ENCODE results near the gene ABR. TPM values are rescaled to one million over a fixed set of nuclear protein-coding genes. Genes with fewer than 3 reads are reported as not detected.

Gene ABR
- polyA plus RNA-seq, 1 donor from 2014 or later: 34.5 TPM

DNA sequence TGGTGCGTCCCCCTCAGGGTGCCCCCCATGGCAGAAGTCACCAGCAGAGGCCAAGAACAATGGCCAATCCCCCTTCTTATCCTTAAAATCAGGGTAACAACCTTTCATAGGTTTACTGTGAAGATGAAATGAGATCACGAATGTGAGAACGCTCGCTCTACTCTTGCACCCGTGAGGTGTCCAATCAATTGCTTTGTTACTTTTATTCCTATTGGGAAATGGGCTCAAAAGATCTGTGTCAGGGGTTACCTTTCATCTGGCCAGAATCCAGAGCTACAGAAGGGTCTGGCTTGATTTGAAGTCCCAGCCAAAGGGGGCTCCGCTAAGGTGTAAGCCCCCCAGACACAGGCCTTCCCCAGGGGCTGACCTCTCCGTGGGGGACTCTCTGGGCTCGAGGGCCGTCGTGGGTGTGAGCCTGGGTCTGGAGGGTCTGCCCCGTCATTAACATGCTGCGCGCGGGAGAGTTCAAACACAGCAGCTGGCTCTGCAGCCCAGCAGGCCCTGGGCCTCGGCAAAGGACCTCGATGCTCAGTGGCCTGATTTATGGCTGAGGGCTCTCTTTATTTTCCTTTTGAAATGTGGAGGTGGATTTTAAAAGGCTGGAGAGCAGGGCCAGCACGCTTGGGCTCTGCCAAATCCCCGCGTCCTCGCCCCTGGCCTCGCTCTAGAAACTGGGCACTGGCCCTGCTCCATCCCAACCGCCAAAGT is 10.4 kb downstream of the ABR start:
- H3K27ac ChIP-seq (ENCODE audit: low read length): no peak overlapping the region

DNA sequence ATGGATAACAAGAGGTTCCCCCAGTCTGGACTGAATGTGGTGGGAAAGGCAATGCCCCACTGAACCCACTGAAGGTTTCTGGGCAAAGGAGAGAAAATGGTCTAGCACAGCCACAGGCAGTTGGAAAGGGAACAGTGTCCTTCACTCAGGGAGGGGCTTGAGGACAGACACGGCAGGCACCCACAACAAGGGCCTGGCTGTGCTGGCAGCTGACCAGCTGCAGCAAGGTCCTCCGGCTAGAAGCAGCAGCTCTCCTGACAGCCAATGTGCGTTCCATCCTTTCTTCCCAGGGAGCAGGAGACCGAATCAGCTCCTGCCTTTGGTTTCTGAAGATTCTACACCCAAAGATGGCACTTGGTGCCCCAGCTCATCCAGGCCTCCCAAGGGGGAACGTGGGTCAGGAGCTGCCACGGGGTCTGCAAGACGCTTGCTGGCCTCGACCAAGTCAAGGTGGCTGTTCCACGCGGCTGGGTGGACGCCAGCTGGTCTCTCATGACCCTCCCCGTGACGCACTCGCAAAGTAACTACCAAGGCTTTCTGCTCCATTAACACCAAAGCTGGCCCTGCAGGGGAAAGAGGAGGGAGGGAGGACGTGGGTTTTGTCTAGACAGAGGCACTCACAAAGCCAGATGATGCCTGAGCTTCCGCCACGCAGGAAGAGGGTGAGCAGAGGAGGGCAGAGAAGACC is 11.1 kb downstream of the ABR start:
- Histone ChIP-seq H4K20me1 (ENCODE audit: insufficient read depth) (no peaks in the 10 kb centered on the region), H3K9me3 (ENCODE audit: low read length) (no peaks in the 10 kb centered on the region), H3K9me2 (ENCODE audit: insufficient read depth, low read length) (no peaks in the 10 kb centered on the region), H3K4me2 (ENCODE audit: low read length) (no peak overlapping the region), H3F3A (ENCODE audit: insufficient read depth, low read length, poor library complexity, severe bottlenecking) (no peaks in the 10 kb centered on the region), H2AFZ (ENCODE audit: low read depth, low read length) (no peak overlapping the region), H3K36me3 (ENCODE audit: insufficient read depth, low read length) (no peaks in the 10 kb centered on the region), H3K9ac (ENCODE audit: low read length) (no peak overlapping the region), H3K27ac (ENCODE audit: low read length) (no peak overlapping the region), H3K4me3 (ENCODE audit: low read length) (no peak overlapping the region), H3K79me2 (replicated peaks; ENCODE audit: insufficient read depth, low read length) (no peaks in the 10 kb centered on the region), H3K27me3 (ENCODE audit: insufficient read depth, low read depth, low read length) (no peaks in the 10 kb centered on the region)
- TF ChIP-seq, protein P1, sequence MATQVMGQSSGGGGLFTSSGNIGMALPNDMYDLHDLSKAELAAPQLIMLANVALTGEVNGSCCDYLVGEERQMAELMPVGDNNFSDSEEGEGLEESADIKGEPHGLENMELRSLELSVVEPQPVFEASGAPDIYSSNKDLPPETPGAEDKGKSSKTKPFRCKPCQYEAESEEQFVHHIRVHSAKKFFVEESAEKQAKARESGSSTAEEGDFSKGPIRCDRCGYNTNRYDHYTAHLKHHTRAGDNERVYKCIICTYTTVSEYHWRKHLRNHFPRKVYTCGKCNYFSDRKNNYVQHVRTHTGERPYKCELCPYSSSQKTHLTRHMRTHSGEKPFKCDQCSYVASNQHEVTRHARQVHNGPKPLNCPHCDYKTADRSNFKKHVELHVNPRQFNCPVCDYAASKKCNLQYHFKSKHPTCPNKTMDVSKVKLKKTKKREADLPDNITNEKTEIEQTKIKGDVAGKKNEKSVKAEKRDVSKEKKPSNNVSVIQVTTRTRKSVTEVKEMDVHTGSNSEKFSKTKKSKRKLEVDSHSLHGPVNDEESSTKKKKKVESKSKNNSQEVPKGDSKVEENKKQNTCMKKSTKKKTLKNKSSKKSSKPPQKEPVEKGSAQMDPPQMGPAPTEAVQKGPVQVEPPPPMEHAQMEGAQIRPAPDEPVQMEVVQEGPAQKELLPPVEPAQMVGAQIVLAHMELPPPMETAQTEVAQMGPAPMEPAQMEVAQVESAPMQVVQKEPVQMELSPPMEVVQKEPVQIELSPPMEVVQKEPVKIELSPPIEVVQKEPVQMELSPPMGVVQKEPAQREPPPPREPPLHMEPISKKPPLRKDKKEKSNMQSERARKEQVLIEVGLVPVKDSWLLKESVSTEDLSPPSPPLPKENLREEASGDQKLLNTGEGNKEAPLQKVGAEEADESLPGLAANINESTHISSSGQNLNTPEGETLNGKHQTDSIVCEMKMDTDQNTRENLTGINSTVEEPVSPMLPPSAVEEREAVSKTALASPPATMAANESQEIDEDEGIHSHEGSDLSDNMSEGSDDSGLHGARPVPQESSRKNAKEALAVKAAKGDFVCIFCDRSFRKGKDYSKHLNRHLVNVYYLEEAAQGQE (IDR thresholded peaks at IDR 0.05; ENCODE audit: borderline replicate concordance): no peak
- TF ChIP-seq, protein P2, sequence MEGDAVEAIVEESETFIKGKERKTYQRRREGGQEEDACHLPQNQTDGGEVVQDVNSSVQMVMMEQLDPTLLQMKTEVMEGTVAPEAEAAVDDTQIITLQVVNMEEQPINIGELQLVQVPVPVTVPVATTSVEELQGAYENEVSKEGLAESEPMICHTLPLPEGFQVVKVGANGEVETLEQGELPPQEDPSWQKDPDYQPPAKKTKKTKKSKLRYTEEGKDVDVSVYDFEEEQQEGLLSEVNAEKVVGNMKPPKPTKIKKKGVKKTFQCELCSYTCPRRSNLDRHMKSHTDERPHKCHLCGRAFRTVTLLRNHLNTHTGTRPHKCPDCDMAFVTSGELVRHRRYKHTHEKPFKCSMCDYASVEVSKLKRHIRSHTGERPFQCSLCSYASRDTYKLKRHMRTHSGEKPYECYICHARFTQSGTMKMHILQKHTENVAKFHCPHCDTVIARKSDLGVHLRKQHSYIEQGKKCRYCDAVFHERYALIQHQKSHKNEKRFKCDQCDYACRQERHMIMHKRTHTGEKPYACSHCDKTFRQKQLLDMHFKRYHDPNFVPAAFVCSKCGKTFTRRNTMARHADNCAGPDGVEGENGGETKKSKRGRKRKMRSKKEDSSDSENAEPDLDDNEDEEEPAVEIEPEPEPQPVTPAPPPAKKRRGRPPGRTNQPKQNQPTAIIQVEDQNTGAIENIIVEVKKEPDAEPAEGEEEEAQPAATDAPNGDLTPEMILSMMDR (IDR thresholded peaks at IDR 0.05; ENCODE audit: poor library complexity, severe bottlenecking): no peak
- no peak for TF ChIP-seq RAD21 (conservative IDR thresholded peaks at IDR 0.05)
- no peak for TF ChIP-seq SMC3 (conservative IDR thresholded peaks at IDR 0.05; ENCODE audit: poor library complexity)

More for the DNA sequence above, 10.4 kb downstream of the ABR start:
- Histone ChIP-seq H3F3A (ENCODE audit: insufficient read depth, low read length, poor library complexity, severe bottlenecking) (no peaks in the 10 kb centered on the region), H3K27me3 (ENCODE audit: insufficient read depth, low read depth, low read length) (no peaks in the 10 kb centered on the region), H3K4me2 (ENCODE audit: low read length) (no peak overlapping the region), H4K20me1 (ENCODE audit: insufficient read depth) (no peaks in the 10 kb centered on the region), H3K79me2 (replicated peaks; ENCODE audit: insufficient read depth, low read length) (no peaks in the 10 kb centered on the region), H3K9ac (ENCODE audit: low read length) (no peak overlapping the region), H2AFZ (ENCODE audit: low read depth, low read length) (no peak overlapping the region), H3K4me3 (ENCODE audit: low read length) (no peak overlapping the region), H3K9me3 (ENCODE audit: low read length) (no peaks in the 10 kb centered on the region), H3K36me3 (ENCODE audit: insufficient read depth, low read length) (no peaks in the 10 kb centered on the region), H3K9me2 (ENCODE audit: insufficient read depth, low read length) (no peaks in the 10 kb centered on the region)
- TF ChIP-seq SMC3 (conservative IDR thresholded peaks at IDR 0.05; ENCODE audit: poor library complexity) (no peak), POLR2AphosphoS5 (IDR thresholded peaks at IDR 0.05) (no peak)

DNA sequence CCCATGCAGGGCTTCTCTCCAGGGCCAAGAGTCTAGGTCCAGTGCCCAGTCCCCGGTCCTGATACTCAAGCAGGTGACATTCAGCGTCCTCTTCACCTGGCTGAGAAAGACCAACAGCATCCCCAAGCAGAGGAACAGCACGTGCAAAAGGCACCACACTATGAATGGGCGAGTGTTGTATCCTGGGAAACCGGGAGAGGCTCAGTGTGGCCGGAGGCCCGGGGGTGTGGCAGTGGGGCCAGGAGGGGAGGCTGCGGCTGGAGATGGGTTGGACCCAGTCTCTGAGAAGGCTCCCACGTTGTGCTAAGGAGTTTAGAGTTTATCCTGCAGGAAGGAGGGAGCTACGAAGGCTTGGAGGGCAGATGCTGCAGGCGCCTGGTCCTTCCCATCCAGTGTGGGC is 13.5 kb downstream of the ABR start:
- no peaks in the 10 kb centered on the region for H4K20me1 ChIP-seq (ENCODE audit: insufficient read depth)

More for the DNA sequence above, 13.5 kb downstream of the ABR start:
- Histone ChIP-seq H3K4me3 (ENCODE audit: low read length) (no peak overlapping the region), H3K27me3 (ENCODE audit: insufficient read depth, low read depth, low read length) (no peaks in the 10 kb centered on the region), H3K36me3 (ENCODE audit: insufficient read depth, low read length) (no peaks in the 10 kb centered on the region), H3K9me2 (ENCODE audit: insufficient read depth, low read length) (no peaks in the 10 kb centered on the region), H3K4me2 (ENCODE audit: low read length) (no peak overlapping the region), H3F3A (ENCODE audit: insufficient read depth, low read length, poor library complexity, severe bottlenecking) (no peaks in the 10 kb centered on the region), H2AFZ (ENCODE audit: low read depth, low read length) (no peak overlapping the region), H3K9ac (ENCODE audit: low read length) (no peak overlapping the region), H3K27ac (ENCODE audit: low read length) (no peak overlapping the region), H3K79me2 (replicated peaks; ENCODE audit: insufficient read depth, low read length) (no peaks in the 10 kb centered on the region), H3K9me3 (ENCODE audit: low read length) (no peaks in the 10 kb centered on the region)
- TF ChIP-seq POLR2AphosphoS5 (IDR thresholded peaks at IDR 0.05): no peak
- no peak for TF ChIP-seq EP300 (conservative IDR thresholded peaks at IDR 0.05; ENCODE audit: poor library complexity, severe bottlenecking)
